GM19328 (cell line): ENCODE measurements around the gene CCDC3.

ENCODE experiments used
- ATAC-seq: cut with Tn5 transposase; IDR thresholded peaks from one replicate; pipeline ENCODE4 v1.9.1; 2021; ENCODE audit warnings: mild to moderate bottlenecking, moderate library complexity; ENCODE audit not compliant: unreplicated experiment

Gene CCDC3

DNA sequence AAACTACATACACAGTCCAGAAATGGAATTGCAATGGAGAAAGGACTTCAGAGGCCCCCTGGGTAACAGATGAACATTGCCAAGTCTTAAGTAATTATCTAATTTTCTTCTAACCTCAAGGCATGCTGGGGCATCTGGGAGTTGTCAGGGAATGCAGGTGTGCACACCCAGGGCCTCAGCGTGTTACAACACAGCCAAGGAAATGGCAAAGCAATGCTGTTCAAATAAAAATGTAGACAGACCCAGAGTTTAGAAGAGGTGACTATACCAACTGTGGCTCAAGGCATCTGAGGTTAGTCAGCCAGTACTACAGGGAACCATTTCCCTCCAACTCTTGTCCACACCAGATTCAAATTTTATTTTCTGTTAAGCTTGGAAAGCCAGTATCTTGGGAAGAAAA, 73.6 kb downstream of the CCDC3 start:
- no peak for ATAC-seq

DNA sequence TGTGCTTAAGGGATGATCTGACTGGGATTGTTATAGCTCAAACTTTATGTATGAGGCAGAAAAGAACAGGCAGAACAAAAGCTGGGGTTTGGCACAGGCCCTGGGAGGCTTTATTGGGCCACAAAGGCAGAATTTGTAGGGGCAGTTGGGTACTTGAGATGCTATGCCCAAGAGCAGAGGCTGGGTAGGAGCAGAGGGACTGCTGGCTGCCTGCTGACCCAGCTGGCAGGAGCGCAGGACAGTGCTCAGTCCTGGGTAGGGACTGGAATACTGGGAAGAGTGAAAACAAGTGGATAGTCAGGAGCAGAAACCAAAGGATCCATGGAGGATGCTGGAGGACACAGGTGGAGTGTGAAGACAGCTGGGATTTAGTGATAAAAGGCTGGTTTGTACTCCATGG, 75.7 kb downstream of the CCDC3 start:
- ATAC-seq, result no peak

DNA sequence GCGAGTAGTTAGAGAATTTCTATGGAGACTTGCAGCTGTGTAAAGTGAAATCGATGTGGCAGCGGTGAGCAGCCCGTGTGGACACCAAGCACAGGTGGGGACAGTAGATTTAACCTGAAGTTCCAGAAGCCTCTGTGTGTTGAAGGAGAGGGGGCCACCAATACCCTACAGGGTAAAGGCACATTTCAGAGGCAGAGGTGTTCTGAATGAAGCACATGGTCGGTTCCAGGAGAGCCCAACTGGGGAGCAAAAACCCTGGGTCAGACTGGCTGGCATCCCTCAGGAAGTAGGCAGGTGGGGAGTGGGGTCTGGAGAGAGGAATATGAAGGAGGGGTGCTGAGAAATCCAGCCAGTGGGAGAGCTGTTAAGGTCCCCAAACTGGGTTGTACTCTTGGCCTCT, 76.6 kb downstream of the CCDC3 start:
- ATAC-seq, result no peak

DNA sequence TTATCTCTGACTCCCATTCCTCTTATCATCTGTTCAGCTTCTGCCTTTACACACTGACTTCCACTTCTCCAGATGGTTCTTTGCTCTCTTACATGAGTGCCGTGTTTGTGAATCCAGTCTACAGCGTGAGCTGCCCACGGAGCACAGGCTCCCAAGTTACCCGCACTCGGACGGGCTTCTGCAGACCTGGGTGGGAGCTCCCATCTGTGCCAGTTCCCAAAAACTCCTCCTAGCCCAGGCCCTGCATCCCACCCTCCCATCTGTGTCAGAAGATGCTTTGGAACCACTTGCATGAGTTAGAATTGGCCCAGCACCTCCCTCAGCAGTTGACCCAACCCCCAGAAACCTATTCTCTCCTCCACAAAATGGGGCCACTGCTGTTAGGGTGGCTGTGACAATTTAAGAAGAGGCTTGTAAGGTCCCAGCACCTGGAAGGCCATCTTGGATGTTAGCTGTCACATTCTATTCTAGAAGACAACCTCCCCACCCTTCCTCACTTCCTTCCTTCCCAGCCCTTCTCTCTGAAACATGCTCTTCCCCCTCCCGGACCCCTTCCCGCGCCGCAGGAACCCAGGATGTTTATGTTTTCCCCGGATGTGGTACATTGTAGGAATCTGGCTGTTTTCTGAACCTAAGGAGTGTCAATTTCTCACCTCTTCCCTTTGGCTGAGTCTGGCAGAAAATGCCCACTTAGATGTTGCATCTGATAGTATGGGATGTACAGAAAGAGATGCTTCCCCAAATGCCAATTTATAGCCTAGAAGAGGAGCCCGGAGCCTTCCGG, 79.2 kb downstream of the CCDC3 start:
- ATAC-seq, result no peak

DNA sequence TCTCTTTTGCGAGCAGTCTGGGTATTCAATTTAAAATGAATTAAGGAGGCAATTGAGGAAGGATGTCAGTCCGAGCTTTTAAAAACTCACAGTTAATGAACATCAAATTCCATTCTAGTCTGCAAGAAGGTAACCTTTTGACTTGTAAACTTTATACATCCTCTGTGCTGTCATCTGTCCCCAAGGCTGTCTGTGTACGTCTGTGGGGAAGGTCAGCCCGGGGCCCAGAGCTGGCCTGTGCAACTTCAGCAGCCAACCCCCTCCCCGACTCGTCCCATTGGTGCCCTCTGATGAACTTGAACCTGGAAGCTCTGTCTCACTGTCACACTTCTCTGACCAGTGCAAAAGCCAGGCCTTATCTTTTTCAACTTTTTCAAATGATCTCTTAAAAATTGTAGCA, 80.3 kb downstream of the CCDC3 start:
- ATAC-seq, result no peak

DNA sequence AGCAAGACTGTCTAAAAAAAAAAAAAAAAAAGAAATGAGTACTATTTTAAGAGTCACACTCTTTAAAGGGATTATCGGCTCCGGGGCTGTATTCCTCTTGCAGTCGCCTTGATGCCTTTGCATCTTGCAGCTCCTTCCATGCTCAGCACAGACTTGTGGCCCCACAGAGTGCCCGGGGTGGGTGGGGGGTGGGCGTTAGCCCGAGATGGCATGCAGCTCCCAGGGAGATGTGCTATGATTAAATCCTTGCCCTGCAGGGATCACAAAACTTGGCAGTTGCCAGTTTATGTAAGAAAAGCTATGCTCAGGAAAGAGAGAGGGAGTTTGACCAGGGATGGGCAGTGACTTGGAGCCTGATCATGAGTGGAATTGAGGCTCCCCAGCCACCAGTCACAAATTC, 81.9 kb downstream of the CCDC3 start:
- no peak for ATAC-seq

DNA sequence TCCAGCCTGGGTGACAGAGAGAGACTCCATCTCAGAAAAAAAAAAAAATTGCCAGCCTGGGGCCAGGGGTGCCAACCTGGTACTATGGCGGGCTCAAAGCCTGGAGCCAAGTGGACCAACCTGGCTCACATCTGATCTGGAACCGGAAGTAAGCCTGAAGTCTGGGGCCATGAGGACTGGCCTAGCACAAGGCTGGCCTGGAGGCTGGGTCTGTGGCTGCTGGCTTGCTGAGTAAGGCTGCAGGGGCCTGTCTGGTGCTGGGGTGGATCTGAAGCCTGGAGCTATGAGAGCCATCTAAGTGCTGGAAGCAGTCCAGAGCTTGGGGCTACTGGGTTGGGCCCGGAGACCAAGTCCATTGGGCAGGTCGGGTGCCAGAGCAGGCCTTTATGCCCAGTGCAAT, 84.9 kb downstream of the CCDC3 start:
- no peak for ATAC-seq

DNA sequence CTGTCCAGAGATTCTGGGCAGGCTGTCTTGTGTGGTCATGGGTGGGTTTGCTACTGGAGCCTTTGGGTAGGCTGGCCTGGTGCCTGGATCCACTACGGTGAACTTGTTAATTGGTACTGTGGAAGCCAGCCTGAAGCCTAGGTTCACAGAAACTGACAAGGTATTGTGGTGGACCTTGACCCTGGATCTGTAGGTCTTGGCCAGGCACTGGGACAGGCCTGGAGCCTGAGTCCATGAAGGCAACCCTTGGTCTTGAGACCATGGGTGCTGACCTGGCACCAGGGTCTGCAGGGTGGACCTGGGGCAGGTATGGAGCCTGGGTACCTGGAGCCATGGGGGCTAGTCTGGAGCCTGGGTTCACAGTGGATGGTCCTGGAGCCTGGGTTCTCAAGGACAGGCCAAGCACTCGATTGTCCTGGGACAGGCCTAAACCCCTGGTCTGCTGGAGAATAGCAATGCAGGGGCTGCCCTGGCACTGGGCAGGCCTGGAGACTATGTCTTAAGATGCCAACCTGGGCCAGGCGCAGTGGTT, 85.8 kb downstream of the CCDC3 start:
- ATAC-seq, result no peak

DNA sequence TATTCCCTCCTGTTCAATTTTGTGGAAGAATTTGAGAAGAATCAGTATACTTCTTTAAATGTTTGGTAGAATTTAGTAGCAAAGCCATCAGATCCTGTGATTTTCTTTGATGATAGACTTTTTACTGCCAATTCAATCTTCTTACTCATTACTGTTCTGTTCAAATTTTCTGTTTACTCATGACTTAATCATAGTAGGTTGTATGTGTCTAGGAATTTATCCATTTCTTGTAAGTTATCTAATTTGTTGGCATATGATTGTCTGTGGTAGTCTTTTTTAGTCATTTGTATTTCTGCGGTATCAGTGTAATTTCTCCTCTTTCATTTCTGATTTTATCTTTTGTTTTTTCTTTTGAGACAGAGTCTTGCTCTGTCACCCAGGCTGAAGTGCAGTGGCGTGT, 87.4 kb downstream of the CCDC3 start:
- no peak for ATAC-seq

DNA sequence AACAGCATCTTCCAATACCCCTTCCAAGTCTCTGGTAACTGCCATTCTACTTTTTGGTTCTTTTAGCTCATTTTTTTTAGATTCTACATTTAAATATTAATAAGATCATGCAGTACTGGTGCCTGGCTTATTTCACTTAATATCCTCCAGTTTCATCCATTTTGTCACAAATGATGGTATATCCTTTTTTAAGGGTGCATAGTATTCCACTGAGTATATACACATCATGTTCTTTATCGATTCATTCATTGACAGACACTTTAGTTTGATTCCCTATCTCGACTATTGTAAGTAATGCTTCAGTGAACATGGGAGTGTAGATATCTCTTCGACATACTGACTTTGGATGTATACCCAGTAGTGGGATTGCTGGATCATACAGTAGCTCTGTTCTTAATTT, 89.7 kb downstream of the CCDC3 start:
- ATAC-seq, result no peak

DNA sequence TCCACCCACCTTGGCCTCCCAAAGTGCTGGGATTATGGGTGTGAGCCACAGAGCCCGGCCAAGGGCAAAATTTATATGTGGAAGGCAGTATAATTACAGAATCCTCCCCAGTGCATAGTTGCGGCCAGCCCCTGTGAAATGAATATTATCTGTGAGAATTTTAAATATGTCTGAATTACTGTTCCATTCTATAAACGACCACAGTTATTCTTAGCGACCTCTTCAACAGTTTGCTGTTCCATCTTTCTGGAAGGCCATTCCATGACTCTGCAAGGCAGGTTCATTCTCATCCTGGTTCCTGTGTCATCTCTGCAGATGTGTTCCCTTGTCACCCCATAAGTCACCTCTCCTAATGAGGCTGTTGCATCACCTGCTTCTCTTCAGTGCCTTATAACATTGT, 90.7 kb downstream of the CCDC3 start:
- ATAC-seq, result no peak

DNA sequence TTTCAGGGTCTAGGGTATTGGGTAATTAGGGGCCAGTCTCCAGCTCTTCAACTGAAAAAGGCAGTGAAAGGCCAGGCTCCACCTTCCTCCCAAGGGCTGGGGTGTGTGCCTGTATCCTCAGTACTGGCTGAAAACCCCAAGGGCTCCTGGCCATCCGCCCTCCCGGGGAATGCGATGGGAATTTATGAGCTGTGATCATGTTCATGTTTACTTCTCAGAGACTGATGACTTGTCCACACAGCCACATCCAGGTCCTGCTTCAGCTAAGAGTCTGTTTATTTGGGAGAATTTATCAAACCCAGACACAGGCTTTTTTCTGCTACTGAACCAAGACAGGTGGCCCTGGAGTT, 91.7 kb downstream of the CCDC3 start:
- no peak for ATAC-seq

DNA sequence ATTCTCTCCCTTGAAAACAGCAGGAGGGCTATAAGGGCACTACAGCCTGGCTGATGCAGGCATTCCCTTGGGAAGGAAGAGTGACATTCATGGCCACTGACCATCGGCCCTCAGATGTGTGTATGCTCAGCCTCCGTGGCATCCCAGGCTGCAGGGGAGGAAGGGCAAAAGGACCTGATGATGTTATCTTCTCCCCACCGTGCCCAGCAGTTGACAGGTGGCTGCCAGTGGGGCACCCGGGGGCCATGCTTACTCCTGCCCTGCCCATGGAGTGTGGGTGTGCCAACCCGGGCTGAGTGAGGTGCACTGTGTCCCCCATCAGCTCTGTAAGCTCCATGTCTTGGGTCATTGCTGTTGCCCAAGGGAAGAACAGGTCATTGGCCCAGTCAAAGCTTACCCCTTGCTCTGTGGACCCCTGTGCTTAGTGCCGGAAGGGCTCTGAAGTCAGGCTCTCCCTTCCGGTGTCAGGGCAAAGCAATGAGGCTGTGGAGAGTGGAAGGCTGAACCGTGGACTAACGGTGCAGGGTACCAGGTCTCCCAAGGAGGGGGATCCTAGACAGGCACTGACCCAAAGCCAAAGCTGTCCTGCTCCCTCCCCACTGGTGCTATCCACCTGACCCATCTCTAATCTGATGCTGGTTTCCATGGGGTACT, 92.2 kb downstream of the CCDC3 start:
- ATAC-seq, result no peak

DNA sequence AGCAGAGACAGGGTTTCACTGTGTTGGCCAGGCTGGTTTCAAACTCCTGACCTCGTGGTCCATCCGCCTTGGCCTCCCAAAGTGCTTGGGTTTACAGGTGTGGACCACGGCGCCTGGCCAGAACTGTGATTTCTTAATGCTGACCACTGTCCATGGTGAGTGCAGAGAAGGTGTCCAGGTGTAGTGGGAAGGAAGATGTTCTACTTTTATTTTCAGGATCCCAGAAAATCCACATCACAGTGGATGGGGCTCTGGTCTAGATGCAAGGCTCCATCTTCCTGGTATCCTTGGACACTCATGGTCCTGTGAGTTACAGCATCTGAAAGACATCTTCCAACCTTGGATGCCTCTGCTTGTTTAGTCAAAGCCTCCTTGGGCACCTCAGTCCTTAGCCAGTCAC, 92.7 kb downstream of the CCDC3 start:
- ATAC-seq, result no peak

DNA sequence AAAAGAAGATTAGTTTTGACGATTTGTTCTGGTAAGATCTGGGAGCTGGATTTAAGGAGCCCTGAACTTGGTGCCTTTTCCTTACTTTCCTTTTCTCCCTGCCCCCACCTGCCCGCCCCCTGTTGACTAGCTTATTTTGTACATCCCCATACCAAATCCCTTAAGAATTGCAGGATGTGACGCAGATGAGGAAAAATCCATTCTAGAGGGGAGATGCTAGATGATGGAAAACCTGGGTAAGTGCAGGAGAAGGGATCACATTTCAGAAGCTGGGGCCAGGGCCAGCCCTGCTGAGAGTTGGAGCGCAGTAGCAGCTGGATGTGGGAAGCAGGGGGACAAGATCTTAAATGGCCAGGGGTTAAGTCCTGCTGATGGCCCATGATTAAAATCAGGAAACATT, 93.9 kb downstream of the CCDC3 start:
- ATAC-seq, result no peak

DNA sequence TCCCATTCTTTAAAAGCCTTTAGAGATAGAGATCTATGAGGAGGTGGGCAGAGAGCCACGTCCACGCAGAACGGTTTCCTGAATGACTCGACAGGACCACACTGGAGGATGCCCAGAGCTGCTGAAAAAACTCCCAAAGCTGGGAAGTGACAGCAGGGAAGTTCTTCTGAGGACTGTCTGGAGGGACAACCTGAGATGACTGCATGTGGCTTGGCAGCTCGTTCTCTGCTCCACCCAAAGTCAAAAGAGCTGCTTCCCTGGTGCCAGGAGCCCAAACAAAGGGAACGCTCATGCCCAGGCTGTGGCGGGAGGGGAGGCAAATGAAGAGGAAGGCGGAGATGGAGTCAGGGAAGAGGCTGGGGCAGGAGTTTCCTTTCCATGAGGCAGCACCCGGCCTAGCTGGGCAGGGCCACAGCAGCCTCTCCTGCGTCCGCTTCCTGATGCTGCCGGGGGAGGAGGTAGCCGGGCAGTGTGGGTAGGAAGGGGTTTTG, 95.4 kb downstream of the CCDC3 start:
- no peak for ATAC-seq

DNA sequence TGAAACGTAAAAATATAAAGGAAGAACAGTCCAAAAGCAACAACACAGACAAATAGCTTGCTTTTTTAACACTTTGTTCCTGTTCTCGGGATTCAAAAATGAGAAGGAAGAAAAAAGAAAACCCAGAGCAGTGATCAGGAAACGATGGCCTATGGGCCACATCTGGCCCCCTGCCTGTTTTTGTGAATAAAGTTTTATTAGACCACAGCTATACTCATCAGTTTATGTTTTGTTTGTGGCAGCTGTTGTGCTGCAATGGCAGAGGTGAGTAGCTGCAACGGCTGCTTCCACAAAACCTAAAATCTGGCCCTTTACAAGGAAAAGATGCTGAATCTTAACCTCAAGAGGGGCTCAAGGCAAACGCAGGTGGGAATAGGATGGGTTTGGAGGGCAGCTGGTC, 96.4 kb downstream of the CCDC3 start:
- ATAC-seq, result no peak

DNA sequence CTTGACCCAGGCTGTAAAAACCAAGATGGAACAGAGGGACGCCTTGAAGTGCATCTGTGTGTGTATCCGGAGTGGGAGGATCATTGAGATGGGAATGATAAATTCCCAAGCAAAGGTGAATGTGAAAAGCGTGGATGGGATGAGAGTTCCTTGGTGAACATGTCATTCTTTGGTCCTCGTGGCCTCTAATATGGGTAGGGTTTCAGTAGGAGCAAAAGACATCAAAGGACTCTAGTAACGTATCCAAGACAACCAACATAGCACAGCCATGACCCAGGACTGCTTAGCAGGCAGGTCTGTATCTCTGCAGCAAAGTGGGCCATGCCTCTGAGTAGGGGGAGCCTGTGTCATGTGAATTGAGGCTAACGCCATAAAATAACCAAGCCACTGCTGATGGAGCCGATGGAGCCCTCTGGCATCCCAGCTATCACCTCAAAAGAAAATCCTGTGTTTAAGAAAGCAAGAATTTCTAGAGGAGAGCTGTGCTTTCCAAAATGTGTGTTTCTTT, 98.6 kb downstream of the CCDC3 start:
- ATAC-seq, result no peak

DNA sequence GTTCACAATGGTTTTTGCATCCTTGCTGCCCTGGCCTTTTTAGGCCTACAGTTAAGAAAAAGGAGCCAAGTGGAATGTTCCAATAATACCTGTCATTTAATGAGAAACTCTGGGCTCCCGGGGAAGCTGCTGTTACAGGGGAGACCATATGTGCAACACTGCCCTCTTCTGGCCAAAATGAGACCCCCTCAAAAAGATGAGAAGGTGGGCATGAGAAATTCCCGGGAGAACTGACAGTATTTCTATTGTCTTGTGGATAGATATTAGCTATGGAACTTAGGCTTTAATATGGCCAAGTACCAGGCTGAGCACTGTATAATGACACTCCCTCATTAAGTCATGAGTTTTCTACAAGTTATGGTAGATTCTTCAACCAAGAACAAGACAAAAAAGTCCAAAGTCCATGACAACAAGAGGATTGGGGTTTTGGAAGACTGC, 99.4 kb downstream of the CCDC3 start:
- no peak for ATAC-seq

DNA sequence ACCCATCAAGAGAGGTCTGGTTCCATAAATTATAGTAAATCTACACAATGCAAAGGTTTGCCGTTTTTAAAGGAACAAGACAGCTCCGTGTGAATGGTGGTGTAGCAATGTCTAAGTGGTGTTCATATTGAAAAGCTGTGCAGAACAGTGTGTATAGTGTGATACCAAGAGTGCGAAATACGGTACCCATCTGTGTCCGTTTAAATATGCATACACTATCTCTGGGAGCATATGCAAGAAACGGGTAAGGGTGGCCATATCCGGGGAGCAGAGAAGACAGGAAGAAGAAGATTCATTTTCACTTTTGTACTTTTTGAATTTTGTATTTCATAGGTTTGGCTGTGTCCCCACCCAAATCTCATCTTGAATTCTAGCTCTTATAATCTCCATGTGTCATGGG, 102.0 kb downstream of the CCDC3 start:
- no peak for ATAC-seq

DNA sequence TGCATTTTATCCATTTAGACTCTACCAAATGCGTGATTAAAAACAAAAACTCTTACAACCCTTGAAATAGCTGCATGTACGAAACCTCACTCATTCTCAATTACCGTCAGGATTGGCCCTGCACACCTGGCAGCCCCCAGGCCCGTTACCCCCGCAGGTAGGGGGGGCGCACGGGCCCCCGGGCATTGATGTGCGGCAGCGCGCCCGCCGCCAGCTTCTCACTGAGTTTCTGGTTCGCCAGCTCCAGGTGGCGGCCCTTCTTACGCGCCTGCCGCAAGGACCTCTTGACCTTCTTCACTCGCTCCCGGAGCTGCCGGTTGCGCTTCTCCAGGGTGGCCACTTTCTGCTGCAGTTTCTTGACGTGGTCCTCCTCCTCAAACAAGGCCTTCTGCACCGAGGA, 103.2 kb downstream of the CCDC3 start:
- ATAC-seq, result no peak

DNA sequence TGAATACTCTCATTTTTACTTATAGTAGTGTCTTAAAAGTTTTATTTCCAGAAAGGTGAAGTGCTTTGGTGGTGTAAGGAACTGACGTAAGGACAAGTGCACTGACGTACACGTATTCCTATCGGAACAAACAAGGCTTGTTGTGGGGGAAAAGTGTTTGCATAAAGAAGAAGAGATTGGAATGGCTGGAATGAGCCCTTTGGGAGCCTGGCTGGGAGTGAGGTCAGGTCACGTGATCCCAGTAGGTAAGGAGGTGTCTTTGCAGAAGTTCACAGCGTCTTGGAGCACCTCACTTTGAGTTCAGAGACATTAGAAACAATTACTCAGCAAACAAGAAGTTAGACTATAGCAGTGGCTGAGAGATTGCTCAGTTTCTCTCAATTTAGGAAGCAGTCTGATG, 104.2 kb downstream of the CCDC3 start:
- no peak for ATAC-seq
